ENCODE results near the gene ARHGAP26. TPM values are rescaled to one million over a fixed set of nuclear protein-coding genes. Genes with fewer than 3 reads are reported as not detected.
A peak's percentile ranks its signal among the peaks of the same experiment; 100 is the strongest.

The ARHGAP26 gene
- polyA plus RNA-seq, 1 donor (not counting 4 experiments of a cell fraction or from before 2014, with no cell fraction given), result 3.9 TPM

- peaks cover 2% of the 10 kb centered on the region for H3K9me1 ChIP-seq (ENCODE audit: control insufficient read depth, extremely low read depth, insufficient read depth, low read length)
- dilution Hi-C loops (cut with MboI; ENCODE audit: extremely low pct_ligation_motif_present, low sequenced_read_pairs), result loop anchor here (10.0 kb wide), 1 partner anchor 146 kb away; no protein-coding TSS in a partner anchor
- FAIRE-seq, result no peak
Measured at GRCh38 chr5:142870532-142871362, 100.6 kb downstream of the ARHGAP26 start.

GRCh38 chr5:142871363-142872193 is 101.4 kb downstream of the ARHGAP26 start:
- Histone ChIP-seq H3K79me2 (ENCODE audit: control insufficient read depth, insufficient read depth, low read length) (no peaks in the 10 kb centered on the region), H3K27me3 (ENCODE audit: control insufficient read depth, extremely low read depth, insufficient read depth, low read length) (no peaks in the 10 kb centered on the region), H3K9ac (ENCODE audit: control insufficient read depth, extremely low read depth, insufficient read depth, low read length) (no peak overlapping the region), H3K27ac (ENCODE audit: control insufficient read depth, insufficient read depth, low read length) (no peak overlapping the region), H3K4me1 (ENCODE audit: control insufficient read depth, extremely low read depth, insufficient read depth, low read length) (peaks cover 36% of the 10 kb centered on the region), H3K4me3 (ENCODE audit: control insufficient read depth in 2 of 3, extremely low read depth in 1 of 3, insufficient read depth in 2 of 3, low read depth in 1 of 3, low read length in 3 of 3) (no peak overlapping the region), H4K20me1 (ENCODE audit: control insufficient read depth, extremely low read depth, insufficient read depth, low read length) (no peaks in the 10 kb centered on the region), H3K4me2 (ENCODE audit: control insufficient read depth, extremely low read depth, insufficient read depth, low read depth, low read length) (peak overlapping the region; percentile 59), H3K9me1 (ENCODE audit: control insufficient read depth, extremely low read depth, insufficient read depth, low read length) (peaks cover 2% of the 10 kb centered on the region), H3K9me3 (ENCODE audit: control insufficient read depth, low read depth, low read length) (no peaks in the 10 kb centered on the region), H3K36me3 (ENCODE audit: control insufficient read depth in 2 of 2, extremely low read depth in 1 of 2, insufficient read depth in 2 of 2, low read length in 2 of 2) (no peaks in the 10 kb centered on the region), H2AFZ (ENCODE audit: control insufficient read depth, low read length) (no peak overlapping the region)
- TF ChIP-seq CTCF (optimal IDR thresholded peaks at IDR 0.05 in 1 of 3, IDR thresholded peaks at IDR 0.05 in 1 of 3, conservative IDR thresholded peaks at IDR 0.05 in 1 of 3; ENCODE audit: extremely low read depth in 1 of 3, insufficient read depth in 2 of 3, low read length in 3 of 3) (no peak), EZH2 (IDR thresholded peaks at IDR 0.05; ENCODE audit: low read length) (no peak)
- no peak for DNase-seq (ENCODE audit: low read depth, low spot score)
- FAIRE-seq, result no peak
- dilution Hi-C loops (cut with MboI; ENCODE audit: extremely low pct_ligation_motif_present, low sequenced_read_pairs), result loop anchor here (10.0 kb wide), 1 partner anchor 147 kb away; no protein-coding TSS in a partner anchor

More at GRCh38 chr5:142870532-142871362, 100.6 kb downstream of the ARHGAP26 start:
- TF ChIP-seq CTCF (optimal IDR thresholded peaks at IDR 0.05 in 1 of 3, IDR thresholded peaks at IDR 0.05 in 1 of 3, conservative IDR thresholded peaks at IDR 0.05 in 1 of 3; ENCODE audit: extremely low read depth in 1 of 3, insufficient read depth in 2 of 3, low read length in 3 of 3), result no peak
- TF ChIP-seq EZH2 (IDR thresholded peaks at IDR 0.05; ENCODE audit: low read length), result no peak
- Histone ChIP-seq H3K36me3 (ENCODE audit: control insufficient read depth in 2 of 2, extremely low read depth in 1 of 2, insufficient read depth in 2 of 2, low read length in 2 of 2) (no peaks in the 10 kb centered on the region), H3K27ac (ENCODE audit: control insufficient read depth, insufficient read depth, low read length) (no peak overlapping the region), H3K27me3 (ENCODE audit: control insufficient read depth, extremely low read depth, insufficient read depth, low read length) (no peaks in the 10 kb centered on the region), H3K9ac (ENCODE audit: control insufficient read depth, extremely low read depth, insufficient read depth, low read length) (no peak overlapping the region), H3K4me2 (ENCODE audit: control insufficient read depth, extremely low read depth, insufficient read depth, low read depth, low read length) (peak overlapping the region; percentile 59), H3K4me3 (ENCODE audit: control insufficient read depth in 2 of 3, extremely low read depth in 1 of 3, insufficient read depth in 2 of 3, low read depth in 1 of 3, low read length in 3 of 3) (no peak overlapping the region), H3K9me3 (ENCODE audit: control insufficient read depth, low read depth, low read length) (no peaks in the 10 kb centered on the region), H4K20me1 (ENCODE audit: control insufficient read depth, extremely low read depth, insufficient read depth, low read length) (no peaks in the 10 kb centered on the region), H3K79me2 (ENCODE audit: control insufficient read depth, insufficient read depth, low read length) (no peaks in the 10 kb centered on the region), H3K4me1 (ENCODE audit: control insufficient read depth, extremely low read depth, insufficient read depth, low read length) (peaks cover 37% of the 10 kb centered on the region), H2AFZ (ENCODE audit: control insufficient read depth, low read length) (peak overlapping the region; percentile 45)
- no peak for DNase-seq (ENCODE audit: low read depth, low spot score)

Data from keratinocyte (primary cell).